ENCODE results near the gene REV1. TPM values are rescaled to one million over a fixed set of nuclear protein-coding genes. Genes with fewer than 3 reads are reported as not detected.
"Not testable (repeated sequence)": the region's sequence is repeated elsewhere in the genome, so short reads cannot be mapped to it uniquely, and the experiment has no call there.

Gene REV1
- total RNA-seq, 2 experiments from 2014 or later = 39.4 to 42.1 TPM

- no peak overlapping the region for H3K27ac Mint-ChIP-seq
- no peaks in the 10 kb centered on the region for H3K4me1 Mint-ChIP-seq (ENCODE audit: low read depth)
- H3K27me3 Mint-ChIP-seq (ENCODE audit: low read depth) = no peaks in the 10 kb centered on the region
- no peak overlapping the region for H3K4me3 Mint-ChIP-seq
- ATAC-seq (no peak), DNase-seq (no peak)
- ChIA-PET POLR2A (interaction anchor here (0.6 to 1.8 kb wide), 2 partner anchors 29 to 433 kb away, joined by 4 to 8 read pairs; partner anchors contain the start of genes EIF5B and TXNDC9), CTCF (interaction anchor here (0.9 to 1.9 kb wide), 4 partner anchors 8 to 125 kb away, joined by 3 to 5 read pairs (median 4); partner anchors contain the start of gene REV1)
- peaks cover 59% of the 10 kb centered on the region for H3K36me3 Mint-ChIP-seq (ENCODE audit: low read depth)
- no peaks in the 10 kb centered on the region for H3K9me3 Mint-ChIP-seq (ENCODE audit: insufficient read depth)
Measured at GRCh38 chr2:99365661-99366060, 124.2 kb downstream of the REV1 start.

GRCh38 chr2:99356853-99357252 lies 133.0 kb downstream of the REV1 start:
- H3K36me3 Mint-ChIP-seq (ENCODE audit: low read depth) = peaks cover 13% of the 10 kb centered on the region
- DNase-seq (no peak), ATAC-seq (no peak)
- H3K4me3 Mint-ChIP-seq = no peak overlapping the region
- H3K27me3 Mint-ChIP-seq (ENCODE audit: low read depth) = no peaks in the 10 kb centered on the region
- no peaks in the 10 kb centered on the region for H3K9me3 Mint-ChIP-seq (ENCODE audit: insufficient read depth)
- no peak overlapping the region for H3K27ac Mint-ChIP-seq
- POLR2A ChIA-PET = no interaction called here
- peaks cover 10% of the 10 kb centered on the region for H3K4me1 Mint-ChIP-seq (ENCODE audit: low read depth)
- CTCF ChIA-PET = interaction anchor here (1.4 to 1.7 kb wide), 2 partner anchors 9 to 19 kb away, joined by 4 to 6 read pairs; partner anchors contain the start of gene EIF5B

GRCh38 chr2:99354825-99355224 lies 135.0 kb downstream of the REV1 start:
- CTCF ChIA-PET = interaction anchor here (1.9 kb wide), 1 partner anchor 18 kb away, joined by 4 read pairs; the partner anchor contains the start of gene EIF5B
- ATAC-seq; DNase-seq; H3K36me3 Mint-ChIP-seq (ENCODE audit: low read depth); POLR2A ChIA-PET; H3K4me3 Mint-ChIP-seq; H3K27me3 Mint-ChIP-seq (ENCODE audit: low read depth); H3K27ac Mint-ChIP-seq; H3K9me3 Mint-ChIP-seq (ENCODE audit: insufficient read depth): not testable (repeated sequence)
- peaks cover 17% of the 10 kb centered on the region for H3K4me1 Mint-ChIP-seq (ENCODE audit: low read depth)

- H3K4me3 Mint-ChIP-seq = no peak overlapping the region
- H3K27me3 Mint-ChIP-seq (ENCODE audit: low read depth) = no peaks in the 10 kb centered on the region
- H3K9me3 Mint-ChIP-seq (ENCODE audit: insufficient read depth) = no peaks in the 10 kb centered on the region
- DNase-seq = no peak
- ChIA-PET CTCF (interaction anchor here (1.9 kb wide), 1 partner anchor 17 kb away, joined by 4 read pairs; the partner anchor contains the start of gene EIF5B), POLR2A (no interaction called here)
- no peaks in the 10 kb centered on the region for H3K36me3 Mint-ChIP-seq (ENCODE audit: low read depth)
- H3K4me1 Mint-ChIP-seq (ENCODE audit: low read depth) = peaks cover 21% of the 10 kb centered on the region
- no peak for ATAC-seq
- H3K27ac Mint-ChIP-seq = no peak overlapping the region
Measured at GRCh38 chr2:99354070-99354469, 135.7 kb downstream of the REV1 start.

Other genes with a start within 250 kb of the REV1 start
- gene LYG2, start 234.4 kb downstream of the REV1 start, total RNA-seq = not detected
- 1 to 10 TPM; 1.4 to 1.6 TPM for gene LYG1, start 188.8 kb downstream of the REV1 start, total RNA-seq
- 10 to 100 TPM; 34.7 to 38.3 TPM for gene TXNDC9, start 153.7 kb downstream of the REV1 start, total RNA-seq
- 10 to 100 TPM; 47.5 TPM for gene EIF5B, start 152.6 kb downstream of the REV1 start, total RNA-seq